ENCODE results near the gene PTMS. TPM values are rescaled to one million over a fixed set of nuclear protein-coding genes. Genes with fewer than 3 reads are reported as not detected.

PTMS gene
- total and polyA plus RNA-seq, 9 of the 15 experiments (the other 6 are each of a cell fraction or from before 2014, with no cell fraction given): 5.1 to 287 (median 78.5) TPM

DNA sequence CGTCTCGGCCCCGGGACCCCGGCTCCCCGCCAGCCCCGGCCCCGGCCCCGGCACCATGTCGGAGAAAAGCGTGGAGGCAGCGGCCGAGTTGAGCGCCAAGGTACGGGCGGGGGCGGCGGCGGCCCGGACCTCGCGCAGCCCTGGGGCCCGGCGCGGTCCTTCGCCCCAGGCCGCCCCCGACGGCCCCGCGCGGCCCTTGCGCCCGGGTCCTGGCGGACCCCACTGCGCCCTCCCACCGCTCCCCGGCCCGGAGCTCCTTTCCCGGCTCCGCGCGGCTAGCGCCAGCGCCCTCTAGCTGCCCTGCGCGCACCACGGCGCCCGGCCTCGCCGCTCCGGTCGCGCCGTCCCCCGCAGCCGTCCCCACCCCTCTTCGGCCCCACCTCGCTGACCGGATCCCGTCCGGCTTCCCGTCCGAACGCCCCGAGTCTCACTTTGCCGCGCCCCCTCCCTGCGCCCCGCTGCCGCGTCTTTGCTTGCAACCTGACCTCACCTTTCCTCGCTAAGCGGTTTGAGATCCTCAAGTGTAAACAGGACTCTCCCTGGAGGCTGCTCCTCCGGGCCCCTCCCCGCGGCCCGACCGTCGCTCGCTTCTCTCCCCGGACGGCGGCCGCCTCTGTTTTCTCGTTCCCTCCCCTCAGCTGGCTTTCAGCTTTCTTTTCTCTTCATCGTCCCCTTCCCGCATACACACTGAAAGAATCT lies 637 bp downstream of the PTMS start (continued):
- TF ChIP-seq ZKSCAN8 (CRISPR knock-in tag; IDR thresholded peaks at IDR 0.05): no peak
- TF ChIP-seq ZBTB1 (CRISPR knock-in tag; IDR thresholded peaks at IDR 0.05; ENCODE audit: borderline replicate concordance, low read depth): no peak
- TF ChIP-seq, protein P1, sequence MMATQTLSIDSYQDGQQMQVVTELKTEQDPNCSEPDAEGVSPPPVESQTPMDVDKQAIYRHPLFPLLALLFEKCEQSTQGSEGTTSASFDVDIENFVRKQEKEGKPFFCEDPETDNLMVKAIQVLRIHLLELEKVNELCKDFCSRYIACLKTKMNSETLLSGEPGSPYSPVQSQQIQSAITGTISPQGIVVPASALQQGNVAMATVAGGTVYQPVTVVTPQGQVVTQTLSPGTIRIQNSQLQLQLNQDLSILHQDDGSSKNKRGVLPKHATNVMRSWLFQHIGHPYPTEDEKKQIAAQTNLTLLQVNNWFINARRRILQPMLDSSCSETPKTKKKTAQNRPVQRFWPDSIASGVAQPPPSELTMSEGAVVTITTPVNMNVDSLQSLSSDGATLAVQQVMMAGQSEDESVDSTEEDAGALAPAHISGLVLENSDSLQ (IDR thresholded peaks at IDR 0.05): no peak
- TF ChIP-seq, protein P2, sequence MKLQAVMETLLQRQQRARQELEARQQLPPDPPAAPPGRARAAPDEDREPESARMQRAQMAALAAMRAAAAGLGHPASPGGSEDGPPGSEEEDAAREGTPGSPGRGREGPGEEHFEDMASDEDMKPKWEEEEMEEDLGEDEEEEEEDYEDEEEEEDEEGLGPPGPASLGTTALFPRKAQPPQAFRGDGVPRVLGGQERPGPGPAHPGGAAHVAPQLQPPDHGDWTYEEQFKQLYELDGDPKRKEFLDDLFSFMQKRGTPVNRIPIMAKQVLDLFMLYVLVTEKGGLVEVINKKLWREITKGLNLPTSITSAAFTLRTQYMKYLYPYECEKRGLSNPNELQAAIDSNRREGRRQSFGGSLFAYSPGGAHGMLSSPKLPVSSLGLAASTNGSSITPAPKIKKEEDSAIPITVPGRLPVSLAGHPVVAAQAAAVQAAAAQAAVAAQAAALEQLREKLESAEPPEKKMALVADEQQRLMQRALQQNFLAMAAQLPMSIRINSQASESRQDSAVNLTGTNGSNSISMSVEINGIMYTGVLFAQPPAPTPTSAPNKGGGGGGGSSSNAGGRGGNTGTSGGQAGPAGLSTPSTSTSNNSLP (IDR thresholded peaks at IDR 0.05; ENCODE audit: borderline replicate concordance, low read depth, low read length): no peak
- no peak for TF ChIP-seq NFXL1 (CRISPR knock-in tag; IDR thresholded peaks at IDR 0.05)
- TF ChIP-seq POLR3G (IDR thresholded peaks at IDR 0.05; ENCODE audit: extremely low read depth, insufficient read length, insufficient replicate concordance): no peak
- no peak for TF ChIP-seq ZNF143 (CRISPR knock-in tag; IDR thresholded peaks at IDR 0.05)
- TF ChIP-seq ZNF717 (CRISPR knock-in tag; IDR thresholded peaks at IDR 0.05): no peak
- TF ChIP-seq SAFB2 (IDR thresholded peaks at IDR 0.05; ENCODE audit: borderline replicate concordance, low read depth, low read length, severe bottlenecking): no peak
- TF ChIP-seq STAG1 (CRISPR knock-in tag; IDR thresholded peaks at IDR 0.05; ENCODE audit: borderline replicate concordance): no peak
- no peak for TF ChIP-seq ZNF316 (IDR thresholded peaks at IDR 0.05)
- no peak for TF ChIP-seq MAFK (IDR thresholded peaks at IDR 0.05; ENCODE audit: low read length)
- no peak for TF ChIP-seq GATAD2A (IDR thresholded peaks at IDR 0.05)
- TF ChIP-seq, protein P3, sequence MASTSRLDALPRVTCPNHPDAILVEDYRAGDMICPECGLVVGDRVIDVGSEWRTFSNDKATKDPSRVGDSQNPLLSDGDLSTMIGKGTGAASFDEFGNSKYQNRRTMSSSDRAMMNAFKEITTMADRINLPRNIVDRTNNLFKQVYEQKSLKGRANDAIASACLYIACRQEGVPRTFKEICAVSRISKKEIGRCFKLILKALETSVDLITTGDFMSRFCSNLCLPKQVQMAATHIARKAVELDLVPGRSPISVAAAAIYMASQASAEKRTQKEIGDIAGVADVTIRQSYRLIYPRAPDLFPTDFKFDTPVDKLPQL (IDR thresholded peaks at IDR 0.05; ENCODE audit: extremely low read depth, insufficient read length): no peak
- no peak for TF ChIP-seq SRSF1 (IDR thresholded peaks at IDR 0.05; ENCODE audit: low read depth, low read length)
- no peak for TF ChIP-seq ZNF134 (CRISPR knock-in tag; conservative IDR thresholded peaks at IDR 0.05)
- TF ChIP-seq PCBP2 (IDR thresholded peaks at IDR 0.05; ENCODE audit: low read depth, low read length, poor library complexity, severe bottlenecking): no peak
- TF ChIP-seq ZNF75A (CRISPR knock-in tag; IDR thresholded peaks at IDR 0.05): no peak
- no peak for TF ChIP-seq ZNF584 (CRISPR knock-in tag; IDR thresholded peaks at IDR 0.05; ENCODE audit: low read depth)
- TF ChIP-seq ZNF785 (CRISPR knock-in tag; IDR thresholded peaks at IDR 0.05): no peak
- TF ChIP-seq, protein P4, sequence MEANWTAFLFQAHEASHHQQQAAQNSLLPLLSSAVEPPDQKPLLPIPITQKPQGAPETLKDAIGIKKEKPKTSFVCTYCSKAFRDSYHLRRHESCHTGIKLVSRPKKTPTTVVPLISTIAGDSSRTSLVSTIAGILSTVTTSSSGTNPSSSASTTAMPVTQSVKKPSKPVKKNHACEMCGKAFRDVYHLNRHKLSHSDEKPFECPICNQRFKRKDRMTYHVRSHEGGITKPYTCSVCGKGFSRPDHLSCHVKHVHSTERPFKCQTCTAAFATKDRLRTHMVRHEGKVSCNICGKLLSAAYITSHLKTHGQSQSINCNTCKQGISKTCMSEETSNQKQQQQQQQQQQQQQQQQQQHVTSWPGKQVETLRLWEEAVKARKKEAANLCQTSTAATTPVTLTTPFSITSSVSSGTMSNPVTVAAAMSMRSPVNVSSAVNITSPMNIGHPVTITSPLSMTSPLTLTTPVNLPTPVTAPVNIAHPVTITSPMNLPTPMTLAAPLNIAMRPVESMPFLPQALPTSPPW (CRISPR knock-in tag; IDR thresholded peaks at IDR 0.05): peak; percentile 77
- TF ChIP-seq, protein P5, sequence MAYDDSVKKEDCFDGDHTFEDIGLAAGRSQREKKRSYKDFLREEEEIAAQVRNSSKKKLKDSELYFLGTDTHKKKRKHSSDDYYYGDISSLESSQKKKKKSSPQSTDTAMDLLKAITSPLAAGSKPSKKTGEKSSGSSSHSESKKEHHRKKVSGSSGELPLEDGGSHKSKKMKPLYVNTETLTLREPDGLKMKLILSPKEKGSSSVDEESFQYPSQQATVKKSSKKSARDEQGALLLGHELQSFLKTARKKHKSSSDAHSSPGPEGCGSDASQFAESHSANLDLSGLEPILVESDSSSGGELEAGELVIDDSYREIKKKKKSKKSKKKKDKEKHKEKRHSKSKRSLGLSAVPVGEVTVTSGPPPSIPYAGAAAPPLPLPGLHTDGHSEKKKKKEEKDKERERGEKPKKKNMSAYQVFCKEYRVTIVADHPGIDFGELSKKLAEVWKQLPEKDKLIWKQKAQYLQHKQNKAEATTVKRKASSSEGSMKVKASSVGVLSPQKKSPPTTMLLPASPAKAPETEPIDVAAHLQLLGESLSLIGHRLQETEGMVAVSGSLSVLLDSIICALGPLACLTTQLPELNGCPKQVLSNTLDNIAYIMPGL (CRISPR knock-in tag; IDR thresholded peaks at IDR 0.05): peak; percentile 34; the same call in 1 of the 2 replicates
- TF ChIP-seq EWSR1 (IDR thresholded peaks at IDR 0.05; ENCODE audit: borderline replicate concordance, low read depth, partially characterized antibody): no peak

Data from K562 (cell line).